Endothelial cell (in vitro differentiated cells): ENCODE measurements around the gene MAGI2. TPM values are rescaled to one million over a fixed set of nuclear protein-coding genes. Genes with fewer than 3 reads are reported as not detected.

ENCODE experiments used
- DNase-seq: peaks from one replicate; pipeline ENCODE4 v3.0.0; 2021; ENCODE audit warnings: low spot score
- H3K27ac Mint-ChIP-seq: one replicate; pipeline ENCODE4 v1.8.0; 2021; ENCODE audit warnings: mixed read lengths, inconsistent platforms; ENCODE audit not compliant: unreplicated experiment
- H3K27me3 Mint-ChIP-seq: one replicate; pipeline ENCODE4 v1.8.0; 2021; ENCODE audit warnings: mild to moderate bottlenecking, moderate library complexity, mixed read lengths, inconsistent platforms; ENCODE audit not compliant: unreplicated experiment
- H3K36me3 Mint-ChIP-seq: one replicate; pipeline ENCODE4 v1.8.0; 2021; ENCODE audit warnings: mild to moderate bottlenecking, low read depth, mixed read lengths, inconsistent platforms; ENCODE audit not compliant: unreplicated experiment
- H3K4me1 Mint-ChIP-seq: one replicate; pipeline ENCODE4 v1.8.0; 2021; ENCODE audit warnings: mild to moderate bottlenecking, mixed read lengths, inconsistent platforms; ENCODE audit not compliant: unreplicated experiment
- H3K4me3 Mint-ChIP-seq: one replicate; pipeline ENCODE4 v1.8.0; 2021; ENCODE audit warnings: mild to moderate bottlenecking, mixed read lengths, inconsistent platforms; ENCODE audit not compliant: unreplicated experiment
- H3K9me3 Mint-ChIP-seq: one replicate; pipeline ENCODE4 v1.8.0; 2021; ENCODE audit warnings: mixed read lengths, inconsistent platforms; ENCODE audit not compliant: unreplicated experiment
- CTCF ChIP-seq: fragments of 200-600 bp; sonication (generic); IDR thresholded peaks from one replicate; pipeline ENCODE4 v1.5.0; 2021; ENCODE audit warnings: antibody characterized with exemption; ENCODE audit not compliant: unreplicated experiment
- total RNA-seq: library from RNA; stranded (reverse); fragmentation: NEBNext Ultra II Directional; extraction: Animal tissue kit (Norgen Biotek cat#: 25700); gene quantifications from one replicate; pipeline ENCODE4 v1.2.1, GENCODE V29; 2021; ENCODE audit not compliant: unreplicated experiment

MAGI2 gene
- total RNA-seq, 1 donor from 2014 or later: 6.3 TPM

GRCh38 chr7:78074713-78075112 lies 1378.8 kb downstream of the MAGI2 start:
- Mint-ChIP-seq H3K36me3 (no peaks in the 10 kb centered on the region), H3K9me3 (no peaks in the 10 kb centered on the region), H3K4me3 (no peak overlapping the region), H3K27ac (no peak overlapping the region), H3K27me3 (no peaks in the 10 kb centered on the region), H3K4me1 (peaks cover 11% of the 10 kb centered on the region)
- no peak for TF ChIP-seq CTCF
- no peak for DNase-seq

GRCh38 chr7:78073609-78074382 lies 1379.7 kb downstream of the MAGI2 start:
- H3K4me1 Mint-ChIP-seq: peaks cover 20% of the 10 kb centered on the region
- TF ChIP-seq CTCF: no peak
- no peak overlapping the region for H3K27ac Mint-ChIP-seq
- no peak for DNase-seq
- no peaks in the 10 kb centered on the region for H3K9me3 Mint-ChIP-seq
- H3K4me3 Mint-ChIP-seq: no peak overlapping the region
- no peaks in the 10 kb centered on the region for H3K27me3 Mint-ChIP-seq
- no peaks in the 10 kb centered on the region for H3K36me3 Mint-ChIP-seq

GRCh38 chr7:78072201-78072590 lies 1381.3 kb downstream of the MAGI2 start:
- H3K4me3 Mint-ChIP-seq: no peak overlapping the region
- no peak overlapping the region for H3K27ac Mint-ChIP-seq
- TF ChIP-seq CTCF: no peak
- H3K9me3 Mint-ChIP-seq: no peaks in the 10 kb centered on the region
- DNase-seq: no peak
- peaks cover 27% of the 10 kb centered on the region for H3K4me1 Mint-ChIP-seq
- H3K36me3 Mint-ChIP-seq: no peaks in the 10 kb centered on the region
- no peaks in the 10 kb centered on the region for H3K27me3 Mint-ChIP-seq

- Mint-ChIP-seq H3K9me3 (no peaks in the 10 kb centered on the region), H3K4me1 (peaks cover 29% of the 10 kb centered on the region)
Measured at GRCh38 chr7:78071491-78072200, 1381.8 kb downstream of the MAGI2 start.

More at GRCh38 chr7:78071491-78072200, 1381.8 kb downstream of the MAGI2 start:
- DNase-seq: no peak
- Mint-ChIP-seq H3K4me3 (no peak overlapping the region), H3K27me3 (no peaks in the 10 kb centered on the region), H3K27ac (no peak overlapping the region), H3K36me3 (no peaks in the 10 kb centered on the region)
- TF ChIP-seq CTCF: no peak
